H1 (cell line): ENCODE data around the gene KHSRP. TPM values are rescaled to one million over a fixed set of nuclear protein-coding genes. Genes with fewer than 3 reads are reported as not detected.

Experiments
- CTCF ChIA-PET: fragments of 300-600 bp; sonication (Branson Sonifier 250); formaldehyde crosslinking; loops from one replicate; lab custom pipeline; 2021; ENCODE audit not compliant: partially characterized antibody; lab: Charles Lee
- POLR2A ChIA-PET: fragments of 300-600 bp; sonication (Branson Sonifier 250); formaldehyde crosslinking; loops from one replicate; lab custom pipeline; 2021; ENCODE audit warnings: inconsistent platforms; ENCODE audit not compliant: partially characterized antibody; lab: Charles Lee
- DNase-seq, 2 experiments: peaks; one replicate each; pipeline versions ENCODE4 v3.0.0 to v3.0.0-alpha.2; 2010 to 2022; ENCODE audit warnings: low spot score in 2 of 2, low read depth in 1 of 2, mixed read lengths in 1 of 2
- FAIRE-seq: peaks from 2 replicates; lab custom pipeline; 2011; peaks lifted over from hg19 to GRCh38; lab: Jason Lieb, UNC
- H2AFZ ChIP-seq: 2 replicates; pipeline ENCODE4 v1.8.1; 2012; ENCODE audit warnings: low read length, inconsistent platforms
- H2AK5ac ChIP-seq: 2 replicates; pipeline ENCODE4 v1.6.1; 2013; ENCODE audit warnings: low read depth, low read length
- H2BK120ac ChIP-seq: replicated peaks from 2 replicates; pipeline ENCODE3; 2013; ENCODE audit warnings: low read depth, low read length, inconsistent platforms
- H2BK12ac ChIP-seq: 2 replicates; pipeline ENCODE4 v1.6.1; 2013; ENCODE audit warnings: low read depth, low read length
- H2BK15ac ChIP-seq: 2 replicates; pipeline ENCODE4 v1.6.1; 2013; ENCODE audit warnings: low read length
- H2BK20ac ChIP-seq: 2 replicates; pipeline ENCODE4 v1.6.1; 2013; ENCODE audit warnings: low read length
- H2BK5ac ChIP-seq: 2 replicates; pipeline ENCODE4 v1.6.1; 2013; ENCODE audit warnings: low read depth, low read length
- H3K14ac ChIP-seq: 2 replicates; pipeline ENCODE4 v1.6.1; 2013; ENCODE audit warnings: inconsistent platforms; ENCODE audit not compliant: insufficient read length
- H3K18ac ChIP-seq: 2 replicates; pipeline ENCODE4 v1.6.1; 2013; ENCODE audit warnings: low read length; ENCODE audit errors: extremely low read depth
- H3K23ac ChIP-seq: 2 replicates; pipeline ENCODE4 v1.6.1; 2013; ENCODE audit warnings: inconsistent platforms; ENCODE audit not compliant: insufficient read length
- H3K23me2 ChIP-seq: 2 replicates; pipeline ENCODE4 v1.6.1; 2013; ENCODE audit warnings: low read depth, low read length
- H3K27ac ChIP-seq: 2 replicates; pipeline ENCODE4 v1.6.1; 2011; ENCODE audit warnings: low read depth, low read length, inconsistent platforms
- H3K27me3 ChIP-seq, 4 experiments: replicated peaks in 1 of 4; 1 replicate in 1 of 4; 2 replicates in 3 of 4; pipeline versions ENCODE4 v1.6.1 to v1.8.1; 2011 to 2013; ENCODE audit warnings: low read length in 3 of 4, mild to moderate bottlenecking in 3 of 4, inconsistent platforms in 2 of 4, mixed read lengths in 2 of 4, moderate library complexity in 1 of 4; ENCODE audit not compliant: control insufficient read depth in 3 of 4, insufficient read depth in 3 of 4; ENCODE audit errors: extremely low read depth in 1 of 4
- H3K36me3 ChIP-seq, 4 experiments: 2 replicates each; pipeline versions ENCODE4 v1.6.1 to v1.8.1; 2011 to 2013; ENCODE audit warnings: mild to moderate bottlenecking in 4 of 4, low read length in 3 of 4, moderate library complexity in 2 of 4, control low read depth in 1 of 4, inconsistent platforms in 1 of 4; ENCODE audit not compliant: insufficient read depth in 4 of 4, control insufficient read depth in 2 of 4
- H3K4ac ChIP-seq: replicated peaks from 2 replicates; pipeline ENCODE3; 2013; ENCODE audit warnings: low read length, low read depth, mixed read lengths, inconsistent platforms; ENCODE audit not compliant: insufficient read length
- H3K4me1 ChIP-seq, 4 experiments: replicated peaks in 1 of 4; 1 replicate in 1 of 4; 2 replicates in 3 of 4; pipeline versions ENCODE4 v1.6.1 to v1.8.1; 2011 to 2013; ENCODE audit warnings: low read length in 3 of 4, inconsistent platforms in 2 of 4, mixed read lengths in 1 of 4; ENCODE audit not compliant: insufficient read depth in 4 of 4, control insufficient read depth in 3 of 4
- H3K4me2 ChIP-seq, 2 experiments: 2 replicates each; pipeline versions ENCODE4 v1.6.1 to v1.8.1; 2011 to 2013; ENCODE audit warnings: low read depth in 2 of 2, low read length in 2 of 2, control low read depth in 1 of 2, inconsistent platforms in 1 of 2, mild to moderate bottlenecking in 1 of 2; ENCODE audit not compliant: insufficient read depth in 1 of 2
- H3K4me3 ChIP-seq, 4 experiments: fragments of 200-600, 300-600 bp in 1 of 4; sonication (generic), shearing (Covaris generic), sonication (Bioruptor Twin) in 1 of 4; 2 replicates each; pipeline versions ENCODE4 v1.5.1 to v1.8.1; 2011 to 2016; ENCODE audit warnings: low read length in 4 of 4, low read depth in 3 of 4, control low read depth in 2 of 4, inconsistent platforms in 2 of 4, mild to moderate bottlenecking in 2 of 4, mixed read lengths in 1 of 4, moderate library complexity in 1 of 4; ENCODE audit not compliant: insufficient read depth in 2 of 4; ENCODE audit errors: extremely low read depth in 1 of 4
- H3K56ac ChIP-seq: replicated peaks from 2 replicates; pipeline ENCODE3; 2013; ENCODE audit warnings: low read depth, mild to moderate bottlenecking, mixed read lengths, low read length, inconsistent platforms; ENCODE audit not compliant: insufficient read length
- H3K79me1 ChIP-seq: 2 replicates; pipeline ENCODE4 v1.6.1; 2013; ENCODE audit warnings: low read depth, low read length, control low read depth
- H3K79me2 ChIP-seq, 2 experiments: 2 replicates each; pipeline versions ENCODE4 v1.6.1 to v1.8.1; 2012 to 2013; ENCODE audit warnings: low read length in 2 of 2, mild to moderate bottlenecking in 2 of 2, inconsistent platforms in 1 of 2; ENCODE audit not compliant: insufficient read depth in 2 of 2, control insufficient read depth in 1 of 2
- H3K9ac ChIP-seq, 4 experiments: replicated peaks in 1 of 4; 1 replicate in 1 of 4; 2 replicates in 3 of 4; pipeline versions ENCODE4 v1.6.1 to v1.8.1; 2011 to 2013; ENCODE audit warnings: low read depth in 3 of 4, low read length in 3 of 4, control low read depth in 2 of 4, mild to moderate bottlenecking in 2 of 4, moderate library complexity in 2 of 4, inconsistent platforms in 1 of 4; ENCODE audit errors: extremely low read depth in 1 of 4
- H3K9me3 ChIP-seq, 2 experiments: 2 replicates each; pipeline versions ENCODE4 v1.6.1 to v1.8.1; 2012 to 2013; ENCODE audit warnings: mild to moderate bottlenecking in 2 of 2, moderate library complexity in 2 of 2, control low read depth in 1 of 2, inconsistent platforms in 1 of 2, low read depth in 1 of 2, low read length in 1 of 2, mixed read lengths in 1 of 2; ENCODE audit not compliant: insufficient read depth in 2 of 2
- H4K20me1 ChIP-seq, 2 experiments: replicated peaks in 1 of 2; 2 replicates each; pipeline versions ENCODE3 to v1.8.1; 2011 to 2013; ENCODE audit warnings: inconsistent platforms in 2 of 2, low read length in 2 of 2, mild to moderate bottlenecking in 1 of 2; ENCODE audit not compliant: insufficient read depth in 2 of 2, control insufficient read depth in 1 of 2
- H4K5ac ChIP-seq: 2 replicates; pipeline ENCODE4 v1.6.1; 2013; ENCODE audit warnings: low read length, low read depth, mixed read lengths, inconsistent platforms; ENCODE audit not compliant: insufficient read length
- H4K8ac ChIP-seq: 2 replicates; pipeline ENCODE4 v1.8.0; 2013; ENCODE audit warnings: mild to moderate bottlenecking, moderate library complexity, low read length, inconsistent platforms; ENCODE audit not compliant: insufficient read depth; ENCODE audit errors: extremely low read depth
- H4K91ac ChIP-seq: replicated peaks from 2 replicates; pipeline ENCODE3; 2013; ENCODE audit warnings: low read length, mixed read lengths, inconsistent platforms; ENCODE audit not compliant: insufficient read length
- JUN ChIP-seq: IDR thresholded peaks from 2 replicates; pipeline ENCODE4 v1.6.1; 2011; ENCODE audit warnings: low read depth, mild to moderate bottlenecking, improper control_type of control experiment, low read length
- WGBS, 2 experiments: shearing (Covaris generic) in 1 of 2; methylation state at CpG; one replicate each; pipeline versions ENCODE4 v1.1.6 to v1.1.7; 2013 to 2015; ENCODE audit warnings: low lambda C conversion rate in 2 of 2, mixed read lengths in 2 of 2, inconsistent platforms in 1 of 2, low coverage in 1 of 2, missing lambda C conversion rate in 1 of 2; ENCODE audit not compliant: insufficient replicate concordance in 2 of 2, insufficient coverage in 1 of 2, insufficient read length in 1 of 2; ENCODE audit errors: extremely low coverage in 1 of 2, missing lambda C conversion rate in 1 of 2; 5-methylcytosine and 5-hydroxymethylcytosine counted together
- polyA plus RNA-seq, 7 experiments: library from polyadenylated mRNA; depleted of rRNA in 3 of 7; stranded (reverse) in 5 of 7; unstranded in 2 of 7; fragments of >200 nt in 5 of 7; fragments of 200-250 nt in 2 of 7; gene quantifications; 1 replicate in 5 of 7; 2 replicates in 1 of 7; 4 replicates in 1 of 7; pipeline versions ENCODE4 v1.2.1 to v1.2.3, GENCODE V29; 2011 to 2013; ENCODE audit warnings: missing spikeins in 2 of 7, mixed read lengths in 2 of 7
- total RNA-seq: library from RNA; stranded (reverse); fragmentation: NEBNext Ultra II Directional; extraction: Animal tissue kit (Norgen Biotek cat#: 25700); gene quantifications from 2 replicates; pipeline ENCODE4 v1.2.1, GENCODE V29; 2021
- TF ChIP-seq, protein P1 (sequence below): IDR thresholded peaks from 2 replicates; pipeline ENCODE4 v1.6.1; 2012; ENCODE audit warnings: inconsistent platforms

The KHSRP gene
- total and polyA plus RNA-seq, 2 of the 8 experiments (the other 6 are each of a cell fraction or from before 2014, with no cell fraction given) = 143 to 573 TPM

DNA sequence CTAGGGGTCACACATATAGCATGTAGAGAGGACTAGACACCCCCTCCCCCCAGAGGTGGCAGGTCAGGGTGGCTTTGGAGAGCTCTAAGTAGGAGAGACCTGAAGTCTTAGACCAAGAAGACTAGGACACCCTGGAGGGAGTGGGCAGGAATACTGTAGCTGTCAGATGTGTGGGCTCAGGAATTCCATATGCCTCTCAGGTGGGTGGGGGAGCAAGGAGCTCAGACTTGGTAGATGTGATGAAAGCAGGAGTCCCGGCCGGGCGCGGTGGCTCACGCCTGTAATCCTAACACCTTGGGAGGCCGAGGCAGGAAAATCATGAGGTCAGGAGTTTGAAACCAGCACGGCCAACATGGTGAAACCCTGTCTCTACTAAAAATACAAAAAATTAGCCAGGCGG lies 41.1 kb upstream of the KHSRP start:
- Histone ChIP-seq H3K23ac (no peak overlapping the region), H2AFZ (no peak overlapping the region), H4K8ac (no peak overlapping the region; the same call in 1 of the 2 replicates), H3K4me1 (peaks cover 0 to 8% (median 4%) of the 10 kb centered on the region in 4 experiments; a peak in 4 of 7 replicates), H4K5ac (no peak overlapping the region), H2BK12ac (no peak overlapping the region), H2BK120ac (no peak overlapping the region), H2BK5ac (no peak overlapping the region), H2BK15ac (no peak overlapping the region), H4K91ac (no peak overlapping the region), H3K36me3 (peaks cover 0 to 8% (median 3%) of the 10 kb centered on the region in 4 experiments; a peak in 2 of 8 replicates), H3K27ac (no peak overlapping the region), H3K79me2 (peaks cover 0 to 9% of the 10 kb centered on the region in 2 experiments; a peak in 2 of 4 replicates), H3K4ac (no peak overlapping the region), H3K4me3 (peak overlapping the region in 1 of 4 experiments; percentile 93; a peak in 2 of 8 replicates), H3K9me3 (no peaks in the 10 kb centered on the region), H3K27me3 (no peaks in the 10 kb centered on the region; a peak in 1 of 7 replicates), H3K14ac (no peak overlapping the region), H3K9ac (no peak overlapping the region), H3K23me2 (peaks cover 8% of the 10 kb centered on the region; the same call in 1 of the 2 replicates), H3K18ac (no peak overlapping the region), H3K56ac (no peak overlapping the region)
- no peak for DNase-seq
- ChIA-PET CTCF (interaction anchor here (2.2 kb wide), 1 partner anchor 15 kb away, joined by 7 read pairs; the partner anchor contains the start of gene DENND1C), POLR2A (interaction anchor here (1.2 to 1.6 kb wide), 3 partner anchors 10 to 44 kb away, joined by 5 to 9 read pairs (median 6); no protein-coding TSS in a partner anchor)
- WGBS, 2 experiments = 94% methylated on average over 8 of the region's 8 CpGs; no CpG with 5 or more reads in 1 of the 2 experiments
- FAIRE-seq = no peak
- TF ChIP-seq, protein P1, sequence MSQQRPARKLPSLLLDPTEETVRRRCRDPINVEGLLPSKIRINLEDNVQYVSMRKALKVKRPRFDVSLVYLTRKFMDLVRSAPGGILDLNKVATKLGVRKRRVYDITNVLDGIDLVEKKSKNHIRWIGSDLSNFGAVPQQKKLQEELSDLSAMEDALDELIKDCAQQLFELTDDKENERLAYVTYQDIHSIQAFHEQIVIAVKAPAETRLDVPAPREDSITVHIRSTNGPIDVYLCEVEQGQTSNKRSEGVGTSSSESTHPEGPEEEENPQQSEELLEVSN = no peak
- no peak for TF ChIP-seq JUN
- TF ChIP-seq, all 59 proteins: peak for 0
- peaks cover 0 to 14% of the 10 kb centered on the region in 2 experiments for H4K20me1 ChIP-seq
- no peak overlapping the region for H2BK20ac ChIP-seq
- 0 out of 2 replicates have a peak overlapping the region, but pooled peaks have one; percentile 24 for H2AK5ac ChIP-seq
- peak overlapping the region; percentile 52 to 72; a peak in 3 of 4 replicates for H3K4me2 ChIP-seq
- H3K79me1 ChIP-seq = no peaks in the 10 kb centered on the region; the same call in 1 of the 2 replicates
